HG03571 (cell line): ENCODE results near the gene LRRC74A.
"Not testable (repeated sequence)": the region's sequence is repeated elsewhere in the genome, so short reads cannot be mapped to it uniquely, and the experiment has no call there.

ENCODE experiments used
- ATAC-seq: cut with Tn5 transposase; IDR thresholded peaks from one replicate; pipeline ENCODE4 v1.9.1; 2021; ENCODE audit not compliant: unreplicated experiment

The LRRC74A gene

GRCh38 chr14:76883447-76883846 is 57.2 kb downstream of the LRRC74A start:
- no peak for ATAC-seq

- ATAC-seq: no peak
These were observed 58.2 kb downstream of the LRRC74A start for GRCh38 chr14:76884394-76884793.

- ATAC-seq: no peak
These were observed 58.7 kb downstream of the LRRC74A start for GRCh38 chr14:76884853-76885276.

- ATAC-seq: no peak
These were observed 61.0 kb downstream of the LRRC74A start for GRCh38 chr14:76887191-76887590.

- no peak for ATAC-seq
These were observed 65.2 kb downstream of the LRRC74A start for GRCh38 chr14:76891391-76891790.

GRCh38 chr14:76894308-76894707 is 68.1 kb downstream of the LRRC74A start:
- no peak for ATAC-seq

GRCh38 chr14:76898006-76898405 is 71.8 kb downstream of the LRRC74A start:
- ATAC-seq: not testable (repeated sequence)

GRCh38 chr14:76900682-76901081 is 74.5 kb downstream of the LRRC74A start:
- ATAC-seq: no peak

- no peak for ATAC-seq
These were observed 75.2 kb downstream of the LRRC74A start for GRCh38 chr14:76901171-76902055.

- no peak for ATAC-seq
These were observed 76.4 kb downstream of the LRRC74A start for GRCh38 chr14:76902591-76902990.

GRCh38 chr14:76904100-76904739 is 78.0 kb downstream of the LRRC74A start:
- ATAC-seq: no peak

GRCh38 chr14:76904740-76905569 is 78.7 kb downstream of the LRRC74A start:
- ATAC-seq: peak; percentile 77

- ATAC-seq: peak; percentile 44
These were observed 82.6 kb downstream of the LRRC74A start for GRCh38 chr14:76908834-76909233.

- ATAC-seq: no peak
These were observed 83.1 kb downstream of the LRRC74A start for GRCh38 chr14:76909266-76909665.

- ATAC-seq: no peak
These were observed 84.2 kb downstream of the LRRC74A start for GRCh38 chr14:76910371-76910890.

- no peak for ATAC-seq
These were observed 85.3 kb downstream of the LRRC74A start for GRCh38 chr14:76911473-76911872.

- ATAC-seq: not testable (repeated sequence)
These were observed 88.4 kb downstream of the LRRC74A start for GRCh38 chr14:76914533-76915081.

- ATAC-seq: no peak
These were observed 90.0 kb downstream of the LRRC74A start for GRCh38 chr14:76916040-76916715.

GRCh38 chr14:76917158-76917596 is 91.0 kb downstream of the LRRC74A start:
- ATAC-seq: no peak

GRCh38 chr14:76917745-76918255 is 91.6 kb downstream of the LRRC74A start:
- no peak for ATAC-seq
